Right atrium auricular region (tissue), 2 donors: ENCODE results near the gene LRSAM1. TPM values are rescaled to one million over a fixed set of nuclear protein-coding genes. Genes with fewer than 3 reads are reported as not detected.

ENCODE experiments used
- DNase-seq: peaks from one replicate; pipeline ENCODE4 v3.0.0-alpha.2; 2019; ENCODE audit warnings: low spot score
- H3K27ac ChIP-seq, 2 donors: fragments of 200-600 bp; sonication (generic); 1 replicate in 1 of 2; 2 replicates in 1 of 2; pipeline ENCODE4 v1.5.1; 2016 to 2019
- H3K27me3 ChIP-seq, 2 donors: fragments of 200-600 bp; sonication (generic); one replicate each; pipeline versions ENCODE4 v1.5.1 to v1.6.0; 2017 to 2019
- H3K36me3 ChIP-seq: fragments of 200-600 bp; sonication (generic); one replicate; pipeline ENCODE4 v1.5.1; 2016
- H3K4me1 ChIP-seq, 2 donors: fragments of 200-600 bp; sonication (generic); one replicate each; pipeline versions ENCODE4 v1.5.1 to v1.6.0; 2017 to 2019
- H3K4me3 ChIP-seq, 2 donors: fragments of 200-600 bp; sonication (generic); 1 replicate in 1 of 2; 2 replicates in 1 of 2; pipeline ENCODE4 v1.5.1; 2017 to 2019; ENCODE audit warnings: mild to moderate bottlenecking in 1 of 2, moderate library complexity in 1 of 2
- H3K9me3 ChIP-seq, 2 donors: fragments of 200-600 bp; sonication (generic); one replicate each; pipeline ENCODE4 v1.5.1; 2019
- CTCF ChIP-seq, 2 donors: fragments of 200-600 bp; sonication (generic); IDR thresholded peaks; one replicate each; pipeline ENCODE4 v1.5.1; 2019; ENCODE audit warnings: antibody characterized with exemption in 2 of 2
- total RNA-seq, 2 donors: library from RNA; depleted of rRNA; stranded (reverse); fragments of >200 nt; gene quantifications; one replicate each; pipeline ENCODE4 v1.1.0, GENCODE V29; 2016

The LRSAM1 gene
- total RNA-seq, 2 donors from 2014 or later: 12.0 to 23.1 TPM

- no peak for TF ChIP-seq CTCF (IDR thresholded peaks at IDR 0.05)
- no peak for DNase-seq
- Histone ChIP-seq H3K36me3 (peaks cover 44% of the 10 kb centered on the region), H3K27ac (no peak overlapping the region), H3K27me3 (no peaks in the 10 kb centered on the region), H3K9me3 (no peaks in the 10 kb centered on the region), H3K4me1 (no peaks in the 10 kb centered on the region), H3K4me3 (no peak overlapping the region)
These were observed 23.3 kb downstream of the LRSAM1 start for GRCh38 chr9:127474592-127474991.

- H3K4me1 ChIP-seq: no peaks in the 10 kb centered on the region
- TF ChIP-seq CTCF (IDR thresholded peaks at IDR 0.05): no peak
- H3K4me3 ChIP-seq: no peak overlapping the region
- H3K9me3 ChIP-seq: no peaks in the 10 kb centered on the region
- H3K36me3 ChIP-seq: peaks cover 73% of the 10 kb centered on the region
- no peak overlapping the region for H3K27ac ChIP-seq
- no peak for DNase-seq
- H3K27me3 ChIP-seq: no peaks in the 10 kb centered on the region
These were observed 28.3 kb downstream of the LRSAM1 start for GRCh38 chr9:127479507-127480081.

GRCh38 chr9:127482662-127483061, 31.4 kb downstream of the LRSAM1 start:
- DNase-seq: no peak
- Histone ChIP-seq H3K9me3 (no peaks in the 10 kb centered on the region), H3K27ac (no peak overlapping the region), H3K36me3 (peaks cover 87% of the 10 kb centered on the region), H3K4me3 (no peak overlapping the region), H3K4me1 (no peaks in the 10 kb centered on the region), H3K27me3 (no peaks in the 10 kb centered on the region)
- no peak for TF ChIP-seq CTCF (IDR thresholded peaks at IDR 0.05)

GRCh38 chr9:127485995-127486394, 34.7 kb downstream of the LRSAM1 start:
- Histone ChIP-seq H3K4me3 (no peak overlapping the region), H3K27me3 (no peaks in the 10 kb centered on the region), H3K36me3 (peaks cover 86% of the 10 kb centered on the region), H3K27ac (no peak overlapping the region), H3K4me1 (no peaks in the 10 kb centered on the region), H3K9me3 (no peaks in the 10 kb centered on the region)
- no peak for DNase-seq
- TF ChIP-seq CTCF (IDR thresholded peaks at IDR 0.05): no peak

GRCh38 chr9:127488946-127489345, 37.6 kb downstream of the LRSAM1 start:
- no peak for TF ChIP-seq CTCF (IDR thresholded peaks at IDR 0.05)
- Histone ChIP-seq H3K4me3 (no peak overlapping the region), H3K4me1 (peaks cover 0 to 16% of the 10 kb centered on the region in 2 donors), H3K27ac (no peak overlapping the region), H3K27me3 (no peaks in the 10 kb centered on the region), H3K36me3 (peaks cover 86% of the 10 kb centered on the region), H3K9me3 (no peaks in the 10 kb centered on the region)
- DNase-seq: no peak

GRCh38 chr9:127489471-127490115, 38.3 kb downstream of the LRSAM1 start:
- no peak for TF ChIP-seq CTCF (IDR thresholded peaks at IDR 0.05)
- Histone ChIP-seq H3K27me3 (no peaks in the 10 kb centered on the region), H3K4me1 (peaks cover 0 to 22% of the 10 kb centered on the region in 2 donors), H3K27ac (no peak overlapping the region), H3K4me3 (no peak overlapping the region), H3K9me3 (no peaks in the 10 kb centered on the region), H3K36me3 (peaks cover 82% of the 10 kb centered on the region)
- DNase-seq: no peak
